ENCODE data around the gene RCAN3.

DNA sequence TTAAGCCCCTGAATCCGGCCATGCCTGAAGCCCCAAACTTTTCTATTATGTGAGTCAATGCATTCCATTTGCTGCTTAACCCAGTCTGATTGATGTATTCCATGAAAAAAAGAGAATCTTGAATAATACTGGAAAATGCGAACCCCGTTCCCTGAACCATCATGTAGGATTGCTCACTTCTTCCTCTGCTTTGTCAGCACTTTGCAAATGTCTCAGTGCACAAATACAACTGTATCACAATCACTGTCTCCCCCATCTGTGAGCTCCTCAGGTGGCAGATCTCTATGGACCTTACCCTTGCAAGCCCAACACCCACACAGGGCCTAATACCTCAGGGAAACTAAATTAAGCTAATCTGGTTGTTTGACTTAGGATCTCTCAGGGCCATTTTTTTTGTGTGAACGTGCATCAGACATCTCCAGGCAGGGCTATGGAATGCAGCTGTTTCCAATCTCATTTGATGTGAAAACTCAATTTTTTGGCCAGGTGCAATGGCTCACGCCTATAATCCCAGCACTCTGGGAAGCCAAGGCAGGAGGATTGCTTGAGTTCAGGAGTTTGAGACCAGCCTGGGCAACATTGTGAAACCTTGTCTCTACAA, 2.1 kb upstream of the RCAN3 start:
- TF ChIP-seq, protein P1, sequence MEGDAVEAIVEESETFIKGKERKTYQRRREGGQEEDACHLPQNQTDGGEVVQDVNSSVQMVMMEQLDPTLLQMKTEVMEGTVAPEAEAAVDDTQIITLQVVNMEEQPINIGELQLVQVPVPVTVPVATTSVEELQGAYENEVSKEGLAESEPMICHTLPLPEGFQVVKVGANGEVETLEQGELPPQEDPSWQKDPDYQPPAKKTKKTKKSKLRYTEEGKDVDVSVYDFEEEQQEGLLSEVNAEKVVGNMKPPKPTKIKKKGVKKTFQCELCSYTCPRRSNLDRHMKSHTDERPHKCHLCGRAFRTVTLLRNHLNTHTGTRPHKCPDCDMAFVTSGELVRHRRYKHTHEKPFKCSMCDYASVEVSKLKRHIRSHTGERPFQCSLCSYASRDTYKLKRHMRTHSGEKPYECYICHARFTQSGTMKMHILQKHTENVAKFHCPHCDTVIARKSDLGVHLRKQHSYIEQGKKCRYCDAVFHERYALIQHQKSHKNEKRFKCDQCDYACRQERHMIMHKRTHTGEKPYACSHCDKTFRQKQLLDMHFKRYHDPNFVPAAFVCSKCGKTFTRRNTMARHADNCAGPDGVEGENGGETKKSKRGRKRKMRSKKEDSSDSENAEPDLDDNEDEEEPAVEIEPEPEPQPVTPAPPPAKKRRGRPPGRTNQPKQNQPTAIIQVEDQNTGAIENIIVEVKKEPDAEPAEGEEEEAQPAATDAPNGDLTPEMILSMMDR (conservative IDR thresholded peaks at IDR 0.05; ENCODE audit: low read depth, low read length), result no peak
- TF ChIP-seq POLR2A (IDR thresholded peaks at IDR 0.05; ENCODE audit: low read depth, low read length) (no peak), CEBPB (IDR thresholded peaks at IDR 0.05; ENCODE audit: low read depth, low read length) (no peak), BHLHE40 (IDR thresholded peaks at IDR 0.05; ENCODE audit: low read depth, low read length) (no peak), RAD21 (IDR thresholded peaks at IDR 0.05; ENCODE audit: low read length) (no peak), USF2 (IDR thresholded peaks at IDR 0.05; ENCODE audit: low read depth, low read length) (no peak), SMC3 (IDR thresholded peaks at IDR 0.05; ENCODE audit: low read depth, low read length) (no peak), MXI1 (IDR thresholded peaks at IDR 0.05; ENCODE audit: borderline replicate concordance, low read depth, low read length) (no peak)

Measured in IMR-90 (cell line).